COLO668 (cell line): ENCODE data around the gene PON3.
"Not testable (repeated sequence)": the region's sequence is repeated elsewhere in the genome, so short reads cannot be mapped to it uniquely, and the experiment has no call there.

Experiments used
- DNase-seq: peaks from one replicate; lab custom pipeline; 2025; ENCODE audit not compliant: unreplicated experiment; lab: John Stamatoyannopoulos, UW

Gene PON3

DNA sequence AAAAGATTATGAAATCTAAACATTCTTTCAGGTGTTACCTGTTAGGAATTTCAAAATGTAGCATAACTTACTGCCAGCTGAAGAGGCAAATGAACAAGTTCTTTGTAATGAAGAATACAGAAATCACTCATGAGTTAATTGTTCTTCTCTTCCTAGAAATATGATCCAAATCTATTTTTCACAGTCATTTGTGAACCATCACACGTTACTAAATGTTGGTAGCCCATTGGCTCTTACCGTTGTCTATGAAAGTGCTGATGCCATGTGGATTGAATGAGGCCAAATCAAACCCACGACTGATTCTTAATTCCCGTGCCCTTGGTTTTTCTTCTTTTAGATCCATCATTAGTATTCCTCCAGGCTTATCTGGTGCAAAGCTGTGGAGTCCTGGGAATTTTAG lies 15.9 kb upstream of the PON3 start:
- no peak for DNase-seq

DNA sequence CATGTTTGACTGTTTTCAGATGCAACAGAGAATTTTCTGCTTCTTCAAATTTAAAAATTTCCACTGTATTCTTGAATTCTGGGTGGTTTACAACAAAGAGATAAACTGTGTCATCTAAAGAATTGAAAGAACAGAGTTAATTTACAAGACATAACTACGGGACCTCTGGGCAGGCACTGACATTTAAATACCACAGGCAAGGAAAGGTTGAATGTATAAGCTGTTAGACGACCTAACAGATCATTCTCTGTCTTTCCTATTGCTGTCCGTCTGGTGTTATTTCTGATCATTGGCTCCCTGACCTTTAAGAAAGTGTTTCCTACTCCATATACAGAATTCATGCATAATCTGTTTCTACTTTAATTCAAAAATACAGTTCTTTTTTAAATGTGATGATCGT lies 15.5 kb upstream of the PON3 start:
- DNase-seq = no peak

DNA sequence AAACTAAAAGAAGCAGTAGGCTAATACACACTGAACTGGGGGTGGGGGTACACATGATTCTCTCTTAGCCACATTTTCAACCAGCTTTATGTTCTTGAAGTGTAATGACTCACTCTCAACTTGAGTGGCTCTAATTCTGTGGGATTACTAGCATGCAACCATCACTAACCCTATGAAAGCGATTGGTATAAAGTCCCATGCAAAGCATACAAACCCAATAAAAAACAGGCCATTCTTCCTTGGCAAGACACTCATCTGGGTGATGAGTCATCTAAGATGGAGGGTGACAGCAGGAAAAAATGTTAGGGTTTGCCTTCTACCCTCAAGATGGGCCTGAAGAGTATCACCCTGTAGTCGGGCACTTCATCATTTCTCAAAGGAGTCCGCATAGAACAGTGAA lies 14.9 kb upstream of the PON3 start:
- DNase-seq = no peak

DNA sequence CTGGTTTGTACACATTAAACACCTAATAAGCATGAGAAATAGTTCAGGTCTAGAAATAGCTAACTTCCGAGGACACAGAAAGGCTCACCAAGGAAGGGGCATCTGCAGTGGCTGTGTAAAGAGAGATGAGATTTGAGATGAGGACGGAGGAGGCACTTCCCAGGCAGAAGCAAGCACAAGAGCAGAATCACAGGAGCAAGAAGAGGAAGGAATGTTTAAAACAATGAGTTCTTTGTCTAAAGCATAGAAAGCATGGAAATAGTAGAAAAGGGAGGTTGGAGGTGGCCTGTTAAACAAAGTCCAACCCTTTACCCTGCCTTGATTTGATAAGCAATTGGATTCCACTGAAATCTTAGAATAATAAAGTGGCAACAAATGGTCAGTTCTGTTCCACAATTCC lies 11.6 kb upstream of the PON3 start:
- no peak for DNase-seq

DNA sequence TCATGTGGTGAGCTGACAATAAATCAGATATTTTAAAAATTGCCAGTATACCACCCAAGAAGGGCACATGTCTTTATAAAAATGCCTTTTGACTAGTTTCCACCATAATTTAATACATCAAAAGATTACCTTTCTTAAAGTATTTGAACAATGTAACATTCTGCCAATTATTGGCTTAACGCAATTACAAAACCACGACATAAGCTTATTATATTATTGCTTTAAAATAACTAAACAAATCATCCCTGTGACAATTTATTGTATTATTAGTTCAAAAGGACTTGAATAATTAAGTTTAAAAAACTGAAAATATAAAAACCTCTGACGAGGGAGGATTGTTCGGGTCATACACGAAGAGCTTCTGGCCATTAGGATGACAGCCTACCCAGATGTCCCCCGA lies 9.6 kb upstream of the PON3 start:
- no peak for DNase-seq

DNA sequence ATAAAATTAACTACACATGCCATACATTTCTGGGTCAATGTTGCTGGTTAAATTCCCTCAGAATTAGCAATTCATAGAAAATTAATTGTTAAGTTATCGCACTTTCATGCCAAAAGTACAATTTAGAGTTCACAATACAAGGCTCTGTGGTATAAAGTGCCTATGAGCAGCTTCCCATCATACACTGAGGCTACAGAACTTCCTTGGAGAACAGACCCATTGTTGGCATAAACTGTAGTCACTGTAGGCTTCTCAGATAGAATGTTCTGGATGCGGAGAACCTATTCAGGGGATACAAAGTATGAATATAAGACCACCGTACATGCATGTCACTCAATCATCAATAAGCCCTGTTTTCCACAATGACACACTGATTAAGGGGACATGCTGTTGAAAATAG lies 9.0 kb upstream of the PON3 start:
- DNase-seq = no peak

DNA sequence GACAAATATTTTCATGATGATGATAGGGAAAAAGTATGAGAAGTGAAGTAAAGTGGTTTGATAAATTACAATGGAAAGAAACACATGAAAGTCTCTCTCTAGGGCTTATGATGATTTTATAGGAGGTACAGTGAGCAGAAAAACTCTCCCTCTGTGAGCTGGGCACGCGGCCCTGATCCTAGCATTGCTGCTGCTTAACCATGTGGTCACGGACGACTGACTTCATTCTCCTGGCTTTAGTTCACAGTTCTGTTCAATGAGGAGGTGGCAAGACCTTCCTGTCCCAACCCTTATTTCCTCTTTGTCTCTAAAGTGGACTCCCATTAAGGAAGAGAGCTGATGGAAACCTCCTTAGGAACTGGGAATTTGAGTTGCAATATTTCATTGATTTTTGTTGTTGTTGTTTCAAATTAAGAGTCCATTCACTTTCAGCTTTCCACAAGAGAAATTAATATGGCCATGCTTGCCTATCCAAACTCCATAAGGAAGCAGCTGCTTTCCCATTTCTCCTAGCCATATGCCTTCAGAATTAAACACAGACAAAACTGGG lies 8.2 kb upstream of the PON3 start:
- DNase-seq = peak; percentile 8

DNA sequence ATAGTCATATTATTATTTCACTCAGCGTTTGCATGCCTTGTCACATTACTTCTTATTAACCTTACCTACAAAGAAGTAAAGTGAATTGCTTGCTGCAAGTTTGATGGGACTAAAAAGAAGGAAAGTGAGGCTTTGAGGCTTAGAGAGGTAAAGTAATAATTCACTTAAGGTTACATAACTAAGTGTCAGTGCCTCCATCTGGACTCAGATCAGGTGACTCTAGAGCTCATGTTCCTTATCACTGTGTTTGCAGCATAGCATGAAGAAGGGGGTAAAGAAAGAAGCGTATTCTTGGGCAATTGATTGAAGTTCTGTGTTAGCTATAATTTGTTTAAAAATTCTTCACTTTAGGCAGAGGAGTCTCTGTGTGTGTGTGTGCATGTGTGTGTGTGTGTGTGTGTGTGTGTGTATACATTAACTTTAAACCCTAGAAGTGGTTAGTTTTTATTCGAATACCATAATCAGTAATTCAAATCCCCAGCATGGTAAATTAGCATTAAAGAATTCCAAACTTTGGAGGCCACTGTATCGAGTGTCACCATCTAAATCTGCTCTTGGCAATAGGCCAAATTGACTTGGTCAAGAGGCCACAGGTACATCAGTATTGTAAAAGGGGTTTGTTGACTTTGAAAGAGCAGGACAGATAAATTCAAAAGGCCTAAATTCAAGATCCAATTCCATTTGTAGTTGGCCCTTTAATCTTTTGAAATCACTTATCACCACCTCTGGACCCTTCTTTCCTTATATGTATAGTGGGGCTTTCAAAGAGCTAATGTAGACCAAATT lies 2.2 kb upstream of the PON3 start:
- no peak for DNase-seq

DNA sequence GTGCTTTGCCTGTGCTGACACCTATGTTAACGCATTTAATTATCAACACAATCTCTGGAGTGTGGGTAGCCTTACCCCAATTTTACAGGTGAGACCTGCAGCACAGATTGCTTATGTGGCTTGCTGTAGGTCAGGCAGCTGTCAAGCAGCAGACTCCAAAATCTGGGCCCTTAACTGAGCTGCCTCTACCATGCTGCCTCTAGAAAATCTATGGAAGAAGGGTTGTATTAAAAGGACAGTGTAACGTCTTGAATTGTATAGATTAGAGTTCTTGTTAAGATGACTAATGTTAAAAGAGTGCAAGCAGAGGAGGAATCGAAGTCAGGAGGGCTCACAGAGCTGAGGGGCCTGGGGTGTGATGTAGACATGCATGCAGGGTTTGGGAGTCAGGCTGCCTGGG lies 1.2 kb upstream of the PON3 start:
- no peak for DNase-seq

DNA sequence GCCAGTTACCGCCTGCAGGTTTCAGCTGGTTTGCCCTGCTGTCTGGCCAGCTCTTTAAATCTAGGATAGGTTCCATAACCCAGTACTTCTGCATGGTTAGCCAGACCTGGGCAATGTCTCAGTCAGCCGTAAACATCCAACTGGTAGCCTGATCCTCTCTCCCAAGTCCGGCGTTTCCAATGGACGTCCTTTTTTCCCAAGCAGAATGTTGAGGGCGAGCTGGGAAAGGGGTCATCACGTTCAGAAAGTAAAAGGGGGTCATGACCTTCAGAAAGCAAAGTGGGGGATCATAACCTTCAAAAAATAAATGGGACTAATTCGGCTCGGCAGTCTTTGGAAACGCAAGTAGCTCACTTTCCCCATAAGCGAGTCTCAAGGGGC lies 430 bp downstream of the PON3 start:
- no peak for DNase-seq

DNA sequence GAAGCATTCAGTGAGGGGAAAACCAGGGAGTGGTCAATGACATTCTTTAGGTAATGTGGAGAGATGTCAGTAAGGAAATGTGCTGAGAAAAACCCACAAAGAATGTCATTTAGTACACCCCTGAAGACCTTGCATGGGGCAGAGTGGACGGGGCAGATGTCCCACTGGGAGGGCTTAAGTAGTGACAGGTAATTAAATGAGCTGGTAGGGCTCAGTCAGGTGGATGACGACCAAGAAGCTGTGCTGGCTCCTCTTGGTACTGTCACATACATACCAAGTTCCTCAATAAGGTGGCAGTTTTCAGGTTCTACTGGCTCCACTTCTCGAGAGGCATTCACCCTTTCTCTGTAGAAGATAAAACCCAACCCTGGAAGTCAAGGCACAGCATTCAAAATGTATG lies 1.8 kb downstream of the PON3 start:
- DNase-seq = no peak

DNA sequence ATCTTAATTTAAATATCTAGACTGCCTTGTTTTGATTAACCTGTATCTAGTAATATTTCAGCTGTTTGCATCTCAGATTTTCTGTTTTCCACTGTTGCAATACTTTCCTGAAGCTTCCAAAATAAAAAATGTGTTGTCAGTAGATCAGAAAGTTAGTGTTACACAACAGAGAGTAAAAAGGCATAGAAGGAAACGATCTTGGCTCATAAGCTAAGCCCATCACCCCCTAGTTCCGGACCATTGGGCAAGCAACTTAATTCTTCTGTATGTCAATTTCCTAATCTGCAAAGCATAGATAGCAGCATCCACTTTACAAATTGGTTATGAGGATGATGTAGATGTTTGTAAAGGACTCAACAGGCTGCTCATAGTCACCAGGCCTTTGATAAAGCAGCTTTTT lies 4.4 kb downstream of the PON3 start:
- no peak for DNase-seq

DNA sequence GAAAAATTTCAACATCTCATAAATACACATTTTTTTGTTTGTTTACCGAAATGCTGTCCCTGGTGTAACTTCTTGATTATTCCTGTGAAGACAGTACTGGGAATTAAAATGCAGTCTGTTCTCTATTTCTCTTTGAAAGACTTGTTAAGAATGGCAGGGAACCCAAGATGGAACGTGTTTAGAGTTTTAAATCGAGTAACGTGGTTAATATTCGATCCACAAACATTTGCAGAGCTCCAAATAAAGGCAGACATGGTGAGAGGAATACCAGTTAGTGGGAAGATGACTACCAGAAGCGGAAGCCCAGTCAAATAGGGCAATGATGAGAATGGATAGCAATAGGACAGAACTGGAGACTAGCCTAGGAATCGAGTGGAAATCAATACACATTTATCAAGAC lies 6.7 kb downstream of the PON3 start:
- DNase-seq = no peak

DNA sequence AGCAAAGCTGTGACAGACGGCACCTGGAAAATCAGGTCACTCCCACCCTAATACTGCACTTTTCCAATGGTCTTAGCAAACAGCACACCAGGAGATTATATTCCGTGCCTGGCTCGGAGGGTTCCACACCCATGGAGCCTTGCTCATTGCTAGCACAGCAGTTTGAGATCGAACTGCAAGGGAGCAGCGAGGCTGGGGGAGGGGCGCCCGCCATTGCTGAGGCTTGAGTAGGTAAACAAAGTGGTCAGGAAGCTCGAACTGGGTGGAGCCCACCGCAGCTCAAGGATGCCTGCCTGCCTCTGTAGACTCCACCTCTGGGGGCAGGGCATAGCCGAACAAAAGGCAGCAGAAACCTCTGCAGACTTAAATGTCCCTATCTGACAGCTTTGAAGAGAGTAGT lies 16.7 kb downstream of the PON3 start:
- not testable (repeated sequence) for DNase-seq

DNA sequence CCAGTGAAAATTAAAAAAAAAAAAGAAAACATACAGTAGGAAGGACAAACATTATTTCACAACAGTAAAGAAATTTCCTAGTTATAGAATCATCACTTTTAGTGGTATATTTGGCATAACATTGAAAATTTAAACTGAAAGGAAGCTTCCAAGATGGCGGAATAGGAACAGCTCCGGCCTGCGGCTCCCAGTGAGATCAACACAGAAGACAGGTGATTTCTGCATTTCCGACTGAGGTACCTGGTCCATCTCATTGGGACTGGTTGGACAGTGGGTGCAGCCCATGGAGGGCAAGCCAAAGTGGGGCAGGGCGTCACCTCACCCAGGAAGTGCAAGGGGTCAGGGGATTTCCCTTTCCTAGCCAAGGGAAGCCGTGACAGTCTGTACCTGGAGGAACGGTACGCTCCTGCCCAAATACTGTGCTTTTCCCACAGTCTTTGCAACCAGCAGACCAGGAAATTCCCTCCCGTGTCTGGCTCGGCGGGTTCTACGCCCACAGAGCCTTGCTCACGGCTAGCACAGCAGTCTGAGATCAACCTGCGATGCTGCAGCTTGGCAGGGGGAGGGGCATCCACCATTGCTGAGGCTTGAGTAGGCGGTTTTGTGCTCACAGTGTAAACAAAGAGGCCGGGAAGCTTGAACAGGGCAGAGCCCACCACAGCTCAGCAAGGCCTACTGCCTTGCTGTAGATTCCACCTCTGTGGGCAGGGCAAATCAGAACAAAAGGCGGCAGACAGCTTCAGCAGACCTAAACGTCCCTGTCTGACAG lies 19.4 kb downstream of the PON3 start:
- no peak for DNase-seq

DNA sequence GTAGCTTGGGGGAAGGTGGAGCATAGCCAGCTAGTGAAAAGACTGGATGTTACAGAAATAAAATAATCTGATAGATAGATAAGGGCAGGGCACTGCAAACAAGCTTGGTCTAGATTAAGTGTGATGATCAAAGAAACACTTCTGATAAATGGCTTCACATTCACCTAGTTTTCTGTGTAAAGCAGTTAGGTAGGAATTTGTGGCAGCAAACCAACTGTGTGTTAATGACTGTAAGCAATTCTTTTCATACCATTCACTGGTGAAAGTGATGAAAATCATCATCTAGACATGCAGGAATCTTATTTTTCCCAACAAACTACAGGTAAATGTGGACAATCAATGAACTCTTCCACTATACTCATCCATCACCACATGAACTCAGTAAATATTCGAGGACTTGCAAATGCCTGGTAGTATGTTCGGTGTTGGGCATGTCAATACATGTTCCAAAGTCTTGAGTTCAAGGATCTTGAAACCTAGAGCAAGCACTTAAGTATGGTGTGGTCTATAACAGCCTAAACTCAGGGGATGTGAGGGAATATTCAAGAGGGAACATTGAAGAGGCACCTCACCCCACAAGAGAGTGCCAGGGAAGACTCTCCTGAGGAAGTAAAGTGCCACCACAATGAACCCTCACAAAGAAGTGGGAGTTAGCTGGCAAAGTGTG lies 20.5 kb downstream of the PON3 start:
- DNase-seq = no peak

DNA sequence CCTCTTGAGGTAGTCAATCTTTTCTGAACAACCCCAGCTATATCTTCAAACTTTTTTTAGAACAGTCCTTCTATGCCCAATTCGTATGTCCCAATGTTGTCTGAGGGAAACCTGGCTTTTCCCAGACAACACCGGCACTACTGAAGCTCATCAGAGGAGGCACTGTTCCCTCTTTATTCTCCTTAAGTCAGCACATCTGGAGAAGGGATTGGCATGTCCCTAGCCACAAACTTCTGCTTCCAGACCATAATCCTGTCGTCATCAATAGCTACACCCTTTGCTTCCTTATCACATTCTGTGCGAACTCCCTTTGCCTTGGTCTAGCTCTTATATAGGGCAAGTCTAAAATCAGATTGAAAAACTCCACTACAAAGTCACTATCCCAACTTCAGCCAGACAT lies 22.9 kb downstream of the PON3 start:
- DNase-seq = no peak

DNA sequence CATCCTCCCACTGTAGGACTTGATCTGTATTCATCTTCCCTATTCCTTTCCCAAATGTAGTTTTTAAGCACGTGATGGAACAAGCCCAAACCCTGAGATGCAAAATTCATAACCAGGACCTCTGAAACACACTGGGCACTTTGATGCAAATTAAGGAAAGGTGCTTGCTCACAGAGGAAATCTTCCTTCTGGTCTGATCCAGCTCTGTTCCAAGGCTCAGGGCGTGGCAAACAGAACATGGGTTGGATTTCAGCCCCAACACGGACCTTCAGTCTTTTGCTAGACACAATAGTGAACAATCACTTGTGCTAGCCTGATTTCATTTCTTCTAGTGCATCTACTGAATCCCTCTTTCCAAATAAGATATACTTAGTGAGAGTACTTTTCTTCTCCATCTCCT lies 27.9 kb downstream of the PON3 start:
- no peak for DNase-seq

DNA sequence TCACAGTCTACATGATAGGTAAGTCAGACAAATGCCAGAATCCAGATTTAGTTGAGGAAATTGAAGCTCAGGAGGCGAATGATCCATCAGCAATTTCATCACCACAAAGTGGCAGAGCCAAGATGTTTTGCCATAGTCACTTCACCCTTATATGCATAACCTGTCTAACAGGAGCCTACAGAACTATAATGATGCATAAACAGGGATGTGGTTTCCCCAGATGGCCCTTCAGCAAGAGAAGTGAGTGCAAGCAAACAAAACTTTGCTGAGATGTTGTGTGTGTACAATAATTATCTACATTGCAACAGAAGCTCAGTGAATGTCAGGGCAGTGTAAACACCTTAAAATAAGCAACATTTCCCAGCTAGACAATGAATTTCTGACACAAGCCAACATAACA lies 28.6 kb downstream of the PON3 start:
- peak; percentile 14 for DNase-seq

DNA sequence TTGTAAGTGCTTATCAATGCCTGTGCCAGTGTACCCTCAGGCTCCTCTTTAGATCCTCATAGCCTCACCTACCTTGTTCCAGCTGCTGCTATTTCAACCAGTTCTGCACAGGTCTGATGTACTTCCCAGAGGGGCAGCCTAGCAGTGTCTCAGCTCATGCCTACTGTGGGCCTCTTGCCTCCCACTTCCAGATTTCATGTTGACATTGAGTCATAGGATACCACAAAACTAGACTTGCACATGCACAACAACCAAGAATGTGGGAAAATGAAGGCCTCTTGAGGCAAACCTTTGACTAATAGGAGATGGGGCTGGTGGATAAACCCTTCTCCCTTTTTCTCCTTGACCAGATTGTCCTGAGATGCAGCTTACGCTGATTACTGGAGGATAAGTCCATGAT lies 31.0 kb downstream of the PON3 start:
- no peak for DNase-seq

DNA sequence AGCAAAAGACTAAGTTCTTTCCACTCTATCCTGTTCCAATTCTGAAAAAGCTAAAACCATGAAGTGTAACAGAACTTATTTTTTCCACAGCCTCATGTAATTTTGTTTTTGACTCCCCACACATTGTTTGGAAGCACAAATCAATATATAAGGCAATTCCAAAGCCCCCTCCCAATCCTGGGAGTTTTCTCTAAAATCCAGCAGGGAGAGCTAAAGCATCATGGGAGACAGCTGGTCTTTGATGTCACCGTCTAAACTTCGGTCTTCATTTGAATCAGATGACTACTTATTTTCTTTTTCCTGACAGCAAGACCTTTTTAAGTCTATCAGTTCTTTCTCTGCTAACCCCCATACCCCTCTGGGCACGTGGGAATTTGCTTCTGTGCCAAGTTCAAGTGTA lies 38.6 kb downstream of the PON3 start:
- no peak for DNase-seq
